Adipocyte (in vitro differentiated cells): ENCODE data around the gene TMEM167B.
"Not testable (repeated sequence)": the region's sequence is repeated elsewhere in the genome, so short reads cannot be mapped to it uniquely, and the experiment has no call there.

Experiments
- DNase-seq: peaks from one replicate; pipeline ENCODE4 v3.0.0-alpha.2; 2015; ENCODE audit warnings: low read depth
- H3K27me3 ChIP-seq: replicated peaks from 2 replicates; pipeline ENCODE4 v1.7.0; 2013; ENCODE audit warnings: mild to moderate bottlenecking, low read length, moderate library complexity; ENCODE audit not compliant: control insufficient read depth, insufficient read depth
- H3K36me3 ChIP-seq: 2 replicates; pipeline ENCODE4 v1.7.0; 2013; ENCODE audit warnings: low read length, mild to moderate bottlenecking, moderate library complexity; ENCODE audit not compliant: control insufficient read depth, insufficient read depth, severe bottlenecking
- H3K4me1 ChIP-seq: 2 replicates; pipeline ENCODE4 v1.7.0; 2013; ENCODE audit warnings: mild to moderate bottlenecking, low read length, moderate library complexity; ENCODE audit not compliant: control insufficient read depth, insufficient read depth
- H3K4me3 ChIP-seq: 2 replicates; pipeline ENCODE4 v1.7.0; 2013; ENCODE audit warnings: mild to moderate bottlenecking, low read length, moderate library complexity
- H3K9ac ChIP-seq: 2 replicates; pipeline ENCODE4 v1.7.0; 2013; ENCODE audit warnings: mild to moderate bottlenecking, low read length, moderate library complexity
- H3K9me3 ChIP-seq: 2 replicates; pipeline ENCODE4 v1.7.0; 2013; ENCODE audit warnings: mild to moderate bottlenecking, low read length, moderate library complexity; ENCODE audit not compliant: control insufficient read depth

The TMEM167B gene

GRCh38 chr1:109090196-109091077 lies at the start of gene TMEM167B:
TMEM167B (plus strand) TSS chr1:109090764; CDS start chr1:109090873, 109 bp downstream.
- Histone ChIP-seq H3K4me3 (peak within 1 kb of the TSS; percentile 91), H3K36me3 (peaks cover 21% of the 10 kb centered on the region), H3K9me3 (no peaks in the 10 kb centered on the region), H3K9ac (peak within 1 kb of the TSS; percentile 91), H3K27me3 (no peaks in the 10 kb centered on the region), H3K4me1 (peaks cover 28% of the 10 kb centered on the region)
- peak; percentile 98 for DNase-seq

GRCh38 chr1:109040989-109041620 lies 49.5 kb upstream of the TMEM167B start:
- peak; percentile 62 for DNase-seq
- Histone ChIP-seq H3K9ac (peak overlapping the region; percentile 87), H3K27me3 (no peaks in the 10 kb centered on the region)

GRCh38 chr1:109041621-109042468 lies 48.7 kb upstream of the TMEM167B start, which contains the start of gene WDR47:
WDR47 (minus strand) TSS chr1:109042102; CDS start chr1:109023512, 18,590 bp downstream.
- peak within 1 kb of the TSS; percentile 87 for H3K9ac ChIP-seq
- peaks cover 9% of the 10 kb centered on the region for H3K4me1 ChIP-seq
- H3K4me3 ChIP-seq: peak within 1 kb of the TSS; percentile 93
- peak; percentile 97 for DNase-seq
- no peaks in the 10 kb centered on the region for H3K36me3 ChIP-seq
- no peaks in the 10 kb centered on the region for H3K27me3 ChIP-seq
- H3K9me3 ChIP-seq: no peaks in the 10 kb centered on the region

More at GRCh38 chr1:109040989-109041620, 49.5 kb upstream of the TMEM167B start:
- Histone ChIP-seq H3K4me3 (peak overlapping the region; percentile 93), H3K36me3 (no peaks in the 10 kb centered on the region), H3K9me3 (no peaks in the 10 kb centered on the region), H3K4me1 (peaks cover 9% of the 10 kb centered on the region)

- peaks cover 3% of the 10 kb centered on the region for H3K4me1 ChIP-seq
- DNase-seq: no peak
These were observed 45.0 kb upstream of the TMEM167B start for GRCh38 chr1:109045595-109045994.

GRCh38 chr1:109046671-109047070 lies 43.9 kb upstream of the TMEM167B start:
- no peak for DNase-seq
- no peak overlapping the region for H3K9ac ChIP-seq
- H3K9me3 ChIP-seq: no peaks in the 10 kb centered on the region

More at GRCh38 chr1:109045595-109045994, 45.0 kb upstream of the TMEM167B start:
- Histone ChIP-seq H3K9ac (no peak overlapping the region), H3K4me3 (no peak overlapping the region), H3K36me3 (no peaks in the 10 kb centered on the region), H3K9me3 (no peaks in the 10 kb centered on the region), H3K27me3 (no peaks in the 10 kb centered on the region)

GRCh38 chr1:109047339-109047738 lies 43.2 kb upstream of the TMEM167B start:
- no peaks in the 10 kb centered on the region for H3K9me3 ChIP-seq
- no peak overlapping the region for H3K9ac ChIP-seq
- peaks cover 2% of the 10 kb centered on the region for H3K4me1 ChIP-seq
- H3K27me3 ChIP-seq: no peaks in the 10 kb centered on the region
- H3K4me3 ChIP-seq: no peak overlapping the region
- H3K36me3 ChIP-seq: no peaks in the 10 kb centered on the region
- no peak for DNase-seq

More at GRCh38 chr1:109046671-109047070, 43.9 kb upstream of the TMEM167B start:
- Histone ChIP-seq H3K4me1 (peaks cover 3% of the 10 kb centered on the region), H3K36me3 (no peaks in the 10 kb centered on the region), H3K4me3 (no peak overlapping the region), H3K27me3 (no peaks in the 10 kb centered on the region)

- Histone ChIP-seq H3K36me3 (no peaks in the 10 kb centered on the region), H3K27me3 (no peaks in the 10 kb centered on the region), H3K9me3 (no peaks in the 10 kb centered on the region), H3K4me1 (no peaks in the 10 kb centered on the region), H3K9ac (no peak overlapping the region), H3K4me3 (no peak overlapping the region)
- DNase-seq: no peak
These were observed 42.2 kb upstream of the TMEM167B start for GRCh38 chr1:109048335-109048734.

- no peaks in the 10 kb centered on the region for H3K4me1 ChIP-seq
These were observed 40.2 kb upstream of the TMEM167B start for GRCh38 chr1:109050228-109050995.

GRCh38 chr1:109052145-109052544 lies 38.4 kb upstream of the TMEM167B start:
- H3K27me3 ChIP-seq, H3K36me3 ChIP-seq, H3K9ac ChIP-seq, H3K4me1 ChIP-seq, H3K4me3 ChIP-seq, H3K9me3 ChIP-seq, DNase-seq: not testable (repeated sequence)

More at GRCh38 chr1:109050228-109050995, 40.2 kb upstream of the TMEM167B start:
- no peak overlapping the region for H3K9ac ChIP-seq
- H3K27me3 ChIP-seq: no peaks in the 10 kb centered on the region
- H3K4me3 ChIP-seq: no peak overlapping the region
- DNase-seq: no peak
- no peaks in the 10 kb centered on the region for H3K36me3 ChIP-seq
- no peaks in the 10 kb centered on the region for H3K9me3 ChIP-seq

GRCh38 chr1:109056064-109056463 lies 34.5 kb upstream of the TMEM167B start:
- no peaks in the 10 kb centered on the region for H3K4me1 ChIP-seq
- no peaks in the 10 kb centered on the region for H3K36me3 ChIP-seq
- no peak overlapping the region for H3K4me3 ChIP-seq
- no peak for DNase-seq
- H3K9ac ChIP-seq: no peak overlapping the region
- H3K27me3 ChIP-seq: no peaks in the 10 kb centered on the region
- no peaks in the 10 kb centered on the region for H3K9me3 ChIP-seq
